CD4-positive, alpha-beta T cell treated with Interleukin-17A for 4 hours (primary cell): ENCODE measurements around the gene FIG4.
"Not testable (repeated sequence)": the region's sequence is repeated elsewhere in the genome, so short reads cannot be mapped to it uniquely, and the experiment has no call there.

Experiments used
- DNase-seq: peaks from one replicate; pipeline ENCODE4 v3.0.0-alpha.2; 2020; ENCODE audit warnings: mixed read lengths

Gene FIG4

GRCh38 chr6:109705258-109705657 is 14.2 kb downstream of the FIG4 start:
- peak; percentile 75 for DNase-seq

GRCh38 chr6:109706513-109706912 is 15.4 kb downstream of the FIG4 start:
- no peak for DNase-seq

- DNase-seq: not testable (repeated sequence)
These were observed 17.0 kb downstream of the FIG4 start for GRCh38 chr6:109708099-109708498.

GRCh38 chr6:109713097-109713496 is 22.0 kb downstream of the FIG4 start:
- no peak for DNase-seq

- no peak for DNase-seq
These were observed 23.1 kb downstream of the FIG4 start for GRCh38 chr6:109714166-109714565.

GRCh38 chr6:109714611-109715010 is 23.5 kb downstream of the FIG4 start:
- DNase-seq: no peak

- DNase-seq: no peak
These were observed 24.5 kb downstream of the FIG4 start for GRCh38 chr6:109715616-109716015.

- DNase-seq: no peak
These were observed 26.9 kb downstream of the FIG4 start for GRCh38 chr6:109717971-109718370.

GRCh38 chr6:109718991-109719390 is 27.9 kb downstream of the FIG4 start:
- no peak for DNase-seq

GRCh38 chr6:109720311-109720710 is 29.2 kb downstream of the FIG4 start:
- no peak for DNase-seq

- no peak for DNase-seq
These were observed 30.9 kb downstream of the FIG4 start for GRCh38 chr6:109722011-109722410.

- DNase-seq: no peak
These were observed 31.6 kb downstream of the FIG4 start for GRCh38 chr6:109722564-109723254.

GRCh38 chr6:109725250-109725649 is 34.2 kb downstream of the FIG4 start:
- not testable (repeated sequence) for DNase-seq

GRCh38 chr6:109736273-109737025 is 45.4 kb downstream of the FIG4 start:
- no peak for DNase-seq

- no peak for DNase-seq
These were observed 47.2 kb downstream of the FIG4 start for GRCh38 chr6:109738255-109738654.

- DNase-seq: no peak
These were observed 47.6 kb downstream of the FIG4 start for GRCh38 chr6:109738667-109739066.

GRCh38 chr6:109739686-109740085 is 48.6 kb downstream of the FIG4 start:
- DNase-seq: no peak

GRCh38 chr6:109740787-109741186 is 49.7 kb downstream of the FIG4 start:
- no peak for DNase-seq

- DNase-seq: no peak
These were observed 52.6 kb downstream of the FIG4 start for GRCh38 chr6:109743739-109744138.

GRCh38 chr6:109744779-109745178 is 53.7 kb downstream of the FIG4 start:
- DNase-seq: not testable (repeated sequence)

GRCh38 chr6:109747221-109747620 is 56.1 kb downstream of the FIG4 start:
- DNase-seq: no peak

GRCh38 chr6:109759098-109759955 is 68.2 kb downstream of the FIG4 start:
- DNase-seq: no peak

- DNase-seq: no peak
These were observed 69.1 kb downstream of the FIG4 start for GRCh38 chr6:109760208-109760607.
